Fibroblast of pulmonary artery (primary cell): Measurements from ENCODE around the gene ABLIM2.

Experiments used
- DNase-seq: peaks from one replicate; pipeline ENCODE4 v3.0.0-alpha.2; 2010; ENCODE audit warnings: low read depth
- H3K4me3 ChIP-seq: replicated peaks from 2 replicates; pipeline ENCODE4 v1.5.1; 2011; ENCODE audit warnings: low read depth, mild to moderate bottlenecking, control low read depth, low read length, moderate library complexity
- CTCF ChIP-seq: IDR thresholded peaks from 2 replicates; pipeline ENCODE4 v1.5.1; 2011; ENCODE audit warnings: mild to moderate bottlenecking, control low read depth, low read length, inconsistent platforms; ENCODE audit errors: missing control alignments

The ABLIM2 gene

DNA sequence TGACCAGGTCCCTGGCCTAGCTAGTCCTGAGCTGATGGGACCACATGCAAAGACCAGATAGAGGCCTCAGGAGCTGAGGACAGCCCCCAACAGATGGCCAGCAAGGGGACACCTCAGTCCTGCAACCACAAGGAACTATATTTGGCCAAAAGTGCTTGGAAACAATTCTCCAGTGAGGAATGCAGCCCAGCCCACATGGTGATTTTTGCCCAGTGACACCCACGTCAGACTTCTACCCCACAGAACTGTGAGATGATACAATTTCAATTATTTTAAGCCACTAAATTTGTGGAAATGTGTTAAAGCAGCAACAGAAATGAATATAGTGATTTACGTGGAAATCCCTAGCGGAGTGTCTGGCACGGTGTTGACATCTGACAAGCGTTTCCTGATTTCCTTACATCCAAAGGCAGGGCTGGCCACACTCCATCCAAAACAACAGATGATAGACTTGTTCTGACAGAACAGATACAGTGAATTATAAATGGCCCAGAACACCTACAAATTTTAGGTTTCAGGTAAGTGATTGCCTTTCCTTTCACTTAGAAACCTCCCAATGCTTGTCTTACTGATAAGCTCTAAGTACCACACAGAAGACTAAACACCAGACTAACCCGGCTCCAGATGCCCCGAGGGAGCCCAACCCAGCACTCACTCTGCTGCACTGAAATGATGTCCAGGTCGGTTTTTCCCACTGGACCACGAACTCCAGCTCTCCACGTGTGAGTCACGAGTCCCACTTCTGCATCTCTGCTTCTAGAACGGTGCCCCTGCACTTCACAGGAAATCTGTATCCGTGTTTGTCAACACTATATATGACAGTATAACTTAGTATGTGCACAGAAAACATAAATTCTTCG is 224.7 kb downstream of the ABLIM2 start:
- no peak for DNase-seq
- TF ChIP-seq CTCF: no peak

DNA sequence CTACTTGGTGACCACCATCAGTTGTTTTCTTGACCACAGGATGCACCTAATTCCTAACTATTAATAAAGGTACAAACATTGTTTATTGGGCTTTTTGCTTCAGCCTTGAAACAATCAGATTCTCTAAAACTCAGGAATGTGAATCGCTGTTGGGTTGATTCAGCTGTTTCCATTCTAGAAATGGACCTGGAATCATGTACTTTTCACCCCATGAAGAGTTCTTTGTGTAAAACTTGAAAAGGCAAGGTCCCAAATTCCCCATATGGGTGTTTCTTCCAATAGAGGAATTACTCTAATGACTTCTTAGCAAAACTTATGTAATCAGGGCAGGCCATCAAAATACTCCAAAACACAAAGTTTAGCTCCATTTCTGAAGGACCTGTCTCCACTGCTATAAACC is 226.3 kb downstream of the ABLIM2 start:
- no peak overlapping the region for H3K4me3 ChIP-seq
- no peak for TF ChIP-seq CTCF
- no peak for DNase-seq

More for the DNA sequence above, 224.7 kb downstream of the ABLIM2 start:
- H3K4me3 ChIP-seq: no peak overlapping the region

GRCh38 chr4:7929118-7929951 is 229.3 kb downstream of the ABLIM2 start:
- no peak overlapping the region for H3K4me3 ChIP-seq
- peak; percentile 22 for TF ChIP-seq CTCF
- no peak for DNase-seq

- TF ChIP-seq CTCF: no peak
- no peak overlapping the region for H3K4me3 ChIP-seq
Measured at GRCh38 chr4:7928711-7929110, 229.9 kb downstream of the ABLIM2 start.

GRCh38 chr4:7926822-7927221 is 231.8 kb downstream of the ABLIM2 start:
- no peak overlapping the region for H3K4me3 ChIP-seq
- no peak for TF ChIP-seq CTCF
- no peak for DNase-seq

More at GRCh38 chr4:7928711-7929110, 229.9 kb downstream of the ABLIM2 start:
- DNase-seq: no peak

- TF ChIP-seq CTCF: no peak
- no peak overlapping the region for H3K4me3 ChIP-seq
- DNase-seq: no peak
Measured at GRCh38 chr4:7924570-7924969, 234.0 kb downstream of the ABLIM2 start.
